ENCODE measurements around the gene RAD1.

Gene RAD1

GRCh38 chr5:34859253-34859652, 56.1 kb downstream of the RAD1 start:
- no peak for DNase-seq

- no peak for DNase-seq
These were observed 56.5 kb downstream of the RAD1 start for GRCh38 chr5:34858790-34859189.

GRCh38 chr5:34857894-34858293, 57.4 kb downstream of the RAD1 start:
- no peak for DNase-seq

GRCh38 chr5:34857161-34857560, 58.1 kb downstream of the RAD1 start:
- DNase-seq = no peak

All from stimulated activated CD4-positive, alpha-beta T cell treated with anti-CD3 and anti-CD28 coated beads, Interleukin-1b, Interleukin-23, amount 100 ng/mL, for 48 hours (primary cell).